ENCODE measurements around the gene C2CD4B. TPM values are rescaled to one million over a fixed set of nuclear protein-coding genes. Genes with fewer than 3 reads are reported as not detected.

Gene C2CD4B
- total RNA-seq, 2 experiments from 2014 or later: 0.38 to 0.43 TPM

DNA sequence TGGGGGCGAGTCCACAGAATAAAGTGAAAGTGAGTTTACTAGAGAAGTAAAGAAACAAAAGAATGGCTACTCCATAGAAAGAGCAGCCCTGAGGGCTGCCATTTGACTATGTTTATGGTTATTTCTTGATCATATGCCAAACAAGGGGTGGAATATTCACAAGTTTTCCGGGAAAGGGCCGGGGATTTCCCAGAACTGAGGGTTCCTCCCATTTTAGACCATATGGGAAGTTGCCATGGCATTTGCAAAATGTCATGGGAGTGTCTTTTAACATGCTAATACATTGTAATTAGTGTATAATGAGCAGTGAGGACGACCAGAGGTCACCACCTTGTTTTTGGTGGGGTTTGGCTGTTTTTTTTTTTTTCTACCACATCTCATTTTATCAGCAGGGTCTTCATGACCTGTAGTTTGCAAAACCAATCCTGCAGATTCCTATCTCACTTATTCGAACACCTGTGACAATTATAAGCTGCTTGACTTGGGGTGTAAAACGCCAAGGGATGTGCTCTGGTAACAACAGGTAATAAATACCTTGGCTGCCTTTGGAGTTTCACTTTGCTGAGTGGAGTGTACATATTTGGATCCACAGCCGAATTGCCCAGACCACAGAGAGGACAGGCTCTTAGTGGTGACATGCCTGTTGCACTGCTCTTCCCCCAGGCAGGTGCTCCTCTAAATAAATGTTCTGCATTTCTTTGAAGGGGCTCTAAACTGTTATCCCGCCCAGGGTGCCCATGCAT lies 43.6 kb downstream of the C2CD4B start:
- Mint-ChIP-seq H3K27ac (peak overlapping the region; percentile 71), H3K27me3 (no peaks in the 10 kb centered on the region), H3K4me1 (ENCODE audit: low read depth) (peaks cover 58% of the 10 kb centered on the region), H3K4me3 (no peak overlapping the region), H3K9me3 (peaks cover 2% of the 10 kb centered on the region), H3K36me3 (ENCODE audit: low read depth) (no peaks in the 10 kb centered on the region)
- POLR2A ChIA-PET: interaction anchor here (0.6 kb wide), 1 partner anchor 10 kb away, joined by 3 read pairs; no protein-coding TSS in a partner anchor
- peak; percentile 28 for DNase-seq
- TF ChIP-seq, protein P1, sequence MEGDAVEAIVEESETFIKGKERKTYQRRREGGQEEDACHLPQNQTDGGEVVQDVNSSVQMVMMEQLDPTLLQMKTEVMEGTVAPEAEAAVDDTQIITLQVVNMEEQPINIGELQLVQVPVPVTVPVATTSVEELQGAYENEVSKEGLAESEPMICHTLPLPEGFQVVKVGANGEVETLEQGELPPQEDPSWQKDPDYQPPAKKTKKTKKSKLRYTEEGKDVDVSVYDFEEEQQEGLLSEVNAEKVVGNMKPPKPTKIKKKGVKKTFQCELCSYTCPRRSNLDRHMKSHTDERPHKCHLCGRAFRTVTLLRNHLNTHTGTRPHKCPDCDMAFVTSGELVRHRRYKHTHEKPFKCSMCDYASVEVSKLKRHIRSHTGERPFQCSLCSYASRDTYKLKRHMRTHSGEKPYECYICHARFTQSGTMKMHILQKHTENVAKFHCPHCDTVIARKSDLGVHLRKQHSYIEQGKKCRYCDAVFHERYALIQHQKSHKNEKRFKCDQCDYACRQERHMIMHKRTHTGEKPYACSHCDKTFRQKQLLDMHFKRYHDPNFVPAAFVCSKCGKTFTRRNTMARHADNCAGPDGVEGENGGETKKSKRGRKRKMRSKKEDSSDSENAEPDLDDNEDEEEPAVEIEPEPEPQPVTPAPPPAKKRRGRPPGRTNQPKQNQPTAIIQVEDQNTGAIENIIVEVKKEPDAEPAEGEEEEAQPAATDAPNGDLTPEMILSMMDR (IDR thresholded peaks at IDR 0.05): no peak
- intact Hi-C loops (cut with micrococcal nuclease): no loop called here
- no peak for ATAC-seq
- CTCF ChIA-PET: no interaction called here

DNA sequence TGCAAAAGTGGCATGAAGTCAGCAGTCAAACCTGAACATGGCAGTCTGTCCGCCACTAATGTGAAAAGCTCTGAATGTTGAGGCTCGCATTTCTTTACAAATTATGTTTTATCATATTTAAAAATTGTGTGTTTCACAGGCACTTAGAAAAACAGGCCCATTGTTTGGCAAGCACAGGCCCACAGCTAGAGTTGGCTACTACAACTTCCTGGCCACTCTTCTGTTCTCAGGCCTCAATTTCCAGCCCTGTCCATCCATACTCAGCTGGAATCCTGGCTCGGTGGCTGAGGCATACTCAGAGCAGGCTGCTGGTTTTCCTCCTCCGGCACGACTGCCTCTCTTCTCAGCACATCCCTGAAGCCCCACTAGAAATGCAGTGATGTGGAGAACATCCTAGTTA lies 44.3 kb downstream of the C2CD4B start:
- no peak for DNase-seq
- POLR2A ChIA-PET: interaction anchor here (0.6 kb wide), 1 partner anchor 9 kb away, joined by 3 read pairs; no protein-coding TSS in a partner anchor
- ATAC-seq: no peak
- CTCF ChIA-PET: no interaction called here
- peaks cover 2% of the 10 kb centered on the region for H3K9me3 Mint-ChIP-seq
- H3K36me3 Mint-ChIP-seq (ENCODE audit: low read depth): no peaks in the 10 kb centered on the region
- intact Hi-C loops (cut with micrococcal nuclease): no loop called here
- no peak overlapping the region for H3K4me3 Mint-ChIP-seq
- TF ChIP-seq, protein P1 (IDR thresholded peaks at IDR 0.05): no peak
- H3K27ac Mint-ChIP-seq: peak overlapping the region; percentile 71
- no peaks in the 10 kb centered on the region for H3K27me3 Mint-ChIP-seq
- peaks cover 58% of the 10 kb centered on the region for H3K4me1 Mint-ChIP-seq (ENCODE audit: low read depth)

DNA sequence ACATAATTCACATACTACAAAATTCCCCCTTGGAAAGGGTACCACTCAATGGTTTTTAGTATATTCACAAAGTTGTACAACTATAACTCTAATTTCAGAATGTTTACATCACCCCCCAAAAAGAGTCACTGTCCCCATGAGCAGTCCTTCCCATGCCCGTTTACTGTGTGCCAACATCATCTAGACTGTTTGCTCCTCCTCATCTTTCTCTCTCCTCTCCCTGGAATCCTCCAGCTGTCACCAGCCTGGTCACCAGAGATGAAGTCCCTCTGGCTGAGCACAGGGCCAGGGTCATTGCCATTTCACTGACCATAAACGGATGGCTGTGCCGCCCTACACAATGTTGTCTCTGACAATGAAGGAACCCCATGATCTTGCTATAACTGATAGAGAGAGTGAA lies 45.2 kb downstream of the C2CD4B start:
- intact Hi-C loops (cut with micrococcal nuclease): no loop called here
- H3K27me3 Mint-ChIP-seq: no peaks in the 10 kb centered on the region
- CTCF ChIA-PET: no interaction called here
- H3K4me3 Mint-ChIP-seq: no peak overlapping the region
- POLR2A ChIA-PET: no interaction called here
- TF ChIP-seq, protein P1 (IDR thresholded peaks at IDR 0.05): no peak
- H3K27ac Mint-ChIP-seq: peak overlapping the region; percentile 80
- ATAC-seq (no peak), DNase-seq (no peak)
- peaks cover 2% of the 10 kb centered on the region for H3K9me3 Mint-ChIP-seq
- H3K4me1 Mint-ChIP-seq (ENCODE audit: low read depth): peaks cover 52% of the 10 kb centered on the region
- no peaks in the 10 kb centered on the region for H3K36me3 Mint-ChIP-seq (ENCODE audit: low read depth)

DNA sequence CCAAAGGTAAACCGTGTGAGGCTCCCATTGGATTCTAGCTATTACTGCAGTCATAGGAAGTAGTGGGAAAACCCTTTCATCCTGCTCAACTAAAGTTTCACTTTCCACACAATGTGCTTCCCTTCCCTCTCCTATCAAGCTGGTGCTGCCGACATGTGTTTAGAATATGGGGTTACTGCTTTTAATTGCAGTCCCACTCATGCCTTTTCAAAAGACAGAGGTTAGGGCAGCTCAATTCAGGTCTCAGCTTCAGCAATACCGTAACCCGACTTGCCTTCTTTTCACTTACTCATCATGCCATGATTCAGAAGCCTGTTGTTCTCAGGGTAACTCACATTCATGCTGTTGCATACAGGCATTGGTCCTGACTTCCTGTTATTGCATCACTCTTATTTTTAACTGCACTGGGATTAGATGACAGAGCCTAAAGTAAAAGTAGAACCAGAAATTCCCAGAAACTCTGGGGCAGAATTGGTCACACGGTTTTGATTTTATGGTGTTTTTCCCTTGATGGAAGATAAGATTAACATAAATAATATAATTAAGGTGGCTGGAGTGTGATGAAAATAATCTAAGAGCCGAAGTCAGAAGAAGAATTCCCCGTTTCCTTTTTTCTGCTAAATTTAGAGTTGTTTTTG lies 45.7 kb downstream of the C2CD4B start:
- peaks cover 47% of the 10 kb centered on the region for H3K4me1 Mint-ChIP-seq (ENCODE audit: low read depth)
- TF ChIP-seq, protein P1 (IDR thresholded peaks at IDR 0.05): no peak
- DNase-seq (peak; percentile 37), ATAC-seq (peak; percentile 95)
- H3K4me3 Mint-ChIP-seq: peak overlapping the region; percentile 30
- peaks cover 2% of the 10 kb centered on the region for H3K9me3 Mint-ChIP-seq
- intact Hi-C loops (cut with micrococcal nuclease): no loop called here
- CTCF ChIA-PET: interaction anchor here (1.1 to 1.2 kb wide), 2 partner anchors 21 to 45 kb away, joined by 3 to 4 read pairs; no protein-coding TSS in a partner anchor
- H3K27me3 Mint-ChIP-seq: no peaks in the 10 kb centered on the region
- peak overlapping the region; percentile 80 for H3K27ac Mint-ChIP-seq
- H3K36me3 Mint-ChIP-seq (ENCODE audit: low read depth): no peaks in the 10 kb centered on the region
- POLR2A ChIA-PET: no interaction called here
